Endothelial cell of umbilical vein (primary cell): ENCODE results near the gene RMI2. TPM values are rescaled to one million over a fixed set of nuclear protein-coding genes. Genes with fewer than 3 reads are reported as not detected.

ENCODE experiments used
- BruUV-seq: library from RNA; stranded (reverse); fragments of 400-500 nt; replicated peaks from 2 replicates; lab custom pipeline; 2021; lab: Mats Ljungman, UMichigan
- CTCF ChIA-PET: fragments of 300-600, 350-600 bp; sonication (Branson Sonifier 250); formaldehyde crosslinking; loops from one replicate; lab custom pipeline; 2021; ENCODE audit warnings: antibody characterized with exemption, inconsistent platforms; lab: Charles Lee
- POLR2A ChIA-PET: fragments of 300-600, 350-600 bp; sonication (Branson Sonifier 250); formaldehyde crosslinking; loops from one replicate; lab custom pipeline; 2021; ENCODE audit warnings: antibody characterized with exemption, inconsistent platforms; lab: Charles Lee
- DNase-seq: peaks from one replicate; pipeline ENCODE4 v3.0.0-alpha.2; 2011; ENCODE audit warnings: low read depth, low spot score
- FAIRE-seq: peaks from 2 replicates; lab custom pipeline; 2011; peaks lifted over from hg19 to GRCh38; lab: Jason Lieb, UNC
- H2AFZ ChIP-seq: 2 replicates; pipeline ENCODE4 v1.6.0; 2012; ENCODE audit warnings: low read depth, low read length, control low read depth, inconsistent platforms
- H3K27ac ChIP-seq: 2 replicates; pipeline ENCODE4 v1.5.1; 2011; ENCODE audit warnings: low read depth, mild to moderate bottlenecking, control low read depth, low read length, moderate library complexity; ENCODE audit not compliant: insufficient read depth
- H3K27me3 ChIP-seq, 2 experiments: 2 replicates each; pipeline versions ENCODE4 v1.6.0 to v1.6.1; 2011; ENCODE audit warnings: low read length in 2 of 2, mixed read lengths in 1 of 2; ENCODE audit not compliant: control insufficient read depth in 2 of 2, insufficient read depth in 2 of 2
- H3K36me3 ChIP-seq, 2 experiments: 2 replicates in 1 of 2; 3 replicates in 1 of 2; pipeline ENCODE4 v1.5.1; 2011; ENCODE audit warnings: low read length in 2 of 2, mild to moderate bottlenecking in 1 of 2, moderate library complexity in 1 of 2; ENCODE audit not compliant: control insufficient read depth in 2 of 2, insufficient read depth in 2 of 2; ENCODE audit errors: extremely low read depth in 1 of 2
- H3K4me1 ChIP-seq: 3 replicates; pipeline ENCODE4 v1.5.1; 2011; ENCODE audit warnings: mild to moderate bottlenecking, low read length; ENCODE audit not compliant: control insufficient read depth, insufficient read depth; ENCODE audit errors: extremely low read depth
- H3K4me2 ChIP-seq: 2 replicates; pipeline ENCODE4 v1.6.1; 2011; ENCODE audit warnings: low read length, control low read depth, mixed read lengths; ENCODE audit not compliant: insufficient read depth
- H3K4me3 ChIP-seq, 3 experiments: fragments of 200-600 bp in 1 of 3; sonication (generic), shearing (Covaris generic) in 1 of 3; replicated peaks in 1 of 3; 2 replicates each; pipeline ENCODE4 v1.5.1; 2011 to 2016; ENCODE audit warnings: control low read depth in 3 of 3, low read length in 3 of 3, mild to moderate bottlenecking in 2 of 3, inconsistent platforms in 1 of 3, low read depth in 1 of 3, moderate library complexity in 1 of 3; ENCODE audit not compliant: insufficient read depth in 1 of 3
- H3K79me2 ChIP-seq: 2 replicates; pipeline ENCODE4 v1.6.0; 2012; ENCODE audit warnings: low read length, inconsistent platforms; ENCODE audit not compliant: control insufficient read depth, insufficient read depth
- H3K9ac ChIP-seq: replicated peaks from 2 replicates; pipeline ENCODE3; 2011; ENCODE audit warnings: low read length, control low read depth; ENCODE audit not compliant: insufficient read depth; ENCODE audit errors: extremely low read depth
- H3K9me1 ChIP-seq: replicated peaks from 3 replicates; pipeline ENCODE4 v1.6.0; 2011; ENCODE audit warnings: mild to moderate bottlenecking, low read length; ENCODE audit not compliant: control insufficient read depth, insufficient read depth; ENCODE audit errors: extremely low read depth
- H3K9me3 ChIP-seq: replicated peaks from 2 replicates; pipeline ENCODE4 v1.5.1; 2012; ENCODE audit warnings: low read length, inconsistent platforms; ENCODE audit not compliant: control insufficient read depth, insufficient read depth
- H4K20me1 ChIP-seq: replicated peaks from 2 replicates; pipeline ENCODE3; 2011; ENCODE audit warnings: mild to moderate bottlenecking, low read length; ENCODE audit not compliant: control insufficient read depth, insufficient read depth; ENCODE audit errors: extremely low read depth
- EZH2 ChIP-seq: IDR thresholded peaks from 2 replicates; pipeline ENCODE4 v1.6.1; 2012; ENCODE audit warnings: borderline replicate concordance, low read depth, mild to moderate bottlenecking, moderate library complexity, low read length, inconsistent platforms; ENCODE audit not compliant: severe bottlenecking
- FOS ChIP-seq: IDR thresholded peaks from 2 replicates; pipeline ENCODE4 v1.6.1; 2011; ENCODE audit warnings: mild to moderate bottlenecking, low read length, moderate library complexity, borderline replicate concordance; ENCODE audit not compliant: insufficient read depth
- GATA2 ChIP-seq: IDR thresholded peaks from 2 replicates; pipeline ENCODE4 v1.7.0; 2011; ENCODE audit warnings: low read depth, mild to moderate bottlenecking, moderate library complexity, mixed read lengths, low read length; ENCODE audit not compliant: insufficient read length, insufficient read depth
- JUN ChIP-seq: IDR thresholded peaks from 2 replicates; pipeline ENCODE4 v1.6.1; 2011; ENCODE audit warnings: borderline replicate concordance, low read depth; ENCODE audit not compliant: insufficient read length, insufficient read depth
- MYC ChIP-seq: IDR thresholded peaks from one replicate; pipeline ENCODE4 v1.6.1; 2011; ENCODE audit warnings: mild to moderate bottlenecking, low read depth, low read length
- POLR2A ChIP-seq: IDR thresholded peaks from 2 replicates; pipeline ENCODE4 v1.6.1; 2012; ENCODE audit warnings: low read depth, mild to moderate bottlenecking, control low read depth, low read length
- POLR2AphosphoS5 ChIP-seq: IDR thresholded peaks from 2 replicates; pipeline ENCODE4 v1.6.1; 2012; ENCODE audit warnings: low read depth, mild to moderate bottlenecking, control low read depth, low read length, moderate library complexity; ENCODE audit not compliant: insufficient read depth
- dilution Hi-C: fragments of 300-500 bp; cut with MboI; formaldehyde crosslinking; loops from one replicate; pipeline ENCODE4 v1.15.0; 2019; ENCODE audit warnings: low sequenced_read_pairs; ENCODE audit not compliant: extremely low pct_ligation_motif_present
- intact Hi-C: fragments of 100-400 bp; cut with micrococcal nuclease; formaldehyde crosslinking; loops from one replicate; pipeline ENCODE4 v1.10.0; 2022
- polyA plus RNA-seq, 4 experiments: library from polyadenylated mRNA; depleted of rRNA in 3 of 4; stranded (reverse) in 3 of 4; unstranded in 1 of 4; fragments of >200 nt; gene quantifications; 2 replicates each; pipeline versions ENCODE4 v1.2.1 to v1.2.3, GENCODE V29; 2011 to 2012; ENCODE audit warnings: missing spikeins in 1 of 4
- total RNA-seq: library from RNA; stranded (reverse); gene quantifications from 2 replicates; pipeline ENCODE4 v1.2.3, GENCODE V29; 2021
- TF ChIP-seq, protein P1 (sequence below), 2 donors: IDR thresholded peaks; 1 replicate in 1 of 2; 2 replicates in 1 of 2; pipeline ENCODE4 v1.5.1; 2011; ENCODE audit warnings: low read length in 2 of 2, mild to moderate bottlenecking in 2 of 2, moderate library complexity in 2 of 2, control low read depth in 1 of 2, inconsistent platforms in 1 of 2, low read depth in 1 of 2; ENCODE audit not compliant: insufficient read depth in 1 of 2; ENCODE audit errors: extremely low read depth in 1 of 2
- TF ChIP-seq, protein P2 (sequence below): IDR thresholded peaks from 2 replicates; pipeline ENCODE4 v1.6.1; 2011; ENCODE audit not compliant: insufficient read depth, insufficient read length

The RMI2 gene
- total and polyA plus RNA-seq, 2 donors (not counting 3 experiments of a cell fraction or from before 2014, with no cell fraction given) = 5.3 to 7.7 TPM

DNA sequence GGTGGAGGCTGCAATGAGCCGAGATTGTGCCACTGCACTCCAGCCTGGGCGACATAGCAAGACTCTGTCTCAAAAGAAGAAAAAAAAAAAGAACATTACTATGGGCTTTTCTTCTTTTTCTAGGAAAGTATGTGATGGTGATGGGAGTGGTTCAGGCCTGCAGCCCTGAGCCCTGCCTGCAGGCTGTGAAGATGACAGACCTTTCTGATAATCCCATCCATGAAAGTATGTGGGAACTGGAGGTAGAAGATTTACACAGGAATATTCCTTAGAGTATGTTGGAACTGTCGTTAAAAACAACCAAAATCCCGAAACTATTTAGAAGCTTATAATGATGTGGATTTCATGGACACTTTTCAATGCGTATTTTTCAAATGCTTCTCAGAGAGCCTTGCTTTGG is 5.3 kb downstream of the RMI2 start:
- POLR2A ChIA-PET = no interaction called here
- intact Hi-C loops = no loop called here
- no peak for FAIRE-seq

More for the DNA sequence above, 5.3 kb downstream of the RMI2 start:
- Histone ChIP-seq H3K27ac (no peak overlapping the region), H2AFZ (no peak overlapping the region), H3K9ac (no peak overlapping the region), H3K27me3 (no peaks in the 10 kb centered on the region), H3K4me2 (no peak overlapping the region), H3K9me1 (no peaks in the 10 kb centered on the region), H3K4me1 (peaks cover 5% of the 10 kb centered on the region), H3K4me3 (no peak overlapping the region), H3K9me3 (no peaks in the 10 kb centered on the region), H3K79me2 (no peaks in the 10 kb centered on the region), H4K20me1 (no peaks in the 10 kb centered on the region), H3K36me3 (no peaks in the 10 kb centered on the region)
- dilution Hi-C loops = no loop called here
- CTCF ChIA-PET = interaction anchor here (1.2 to 1.3 kb wide), 2 partner anchors 10 to 93 kb away, joined by 3 to 6 read pairs; no protein-coding TSS in a partner anchor
- TF ChIP-seq, protein P1, sequence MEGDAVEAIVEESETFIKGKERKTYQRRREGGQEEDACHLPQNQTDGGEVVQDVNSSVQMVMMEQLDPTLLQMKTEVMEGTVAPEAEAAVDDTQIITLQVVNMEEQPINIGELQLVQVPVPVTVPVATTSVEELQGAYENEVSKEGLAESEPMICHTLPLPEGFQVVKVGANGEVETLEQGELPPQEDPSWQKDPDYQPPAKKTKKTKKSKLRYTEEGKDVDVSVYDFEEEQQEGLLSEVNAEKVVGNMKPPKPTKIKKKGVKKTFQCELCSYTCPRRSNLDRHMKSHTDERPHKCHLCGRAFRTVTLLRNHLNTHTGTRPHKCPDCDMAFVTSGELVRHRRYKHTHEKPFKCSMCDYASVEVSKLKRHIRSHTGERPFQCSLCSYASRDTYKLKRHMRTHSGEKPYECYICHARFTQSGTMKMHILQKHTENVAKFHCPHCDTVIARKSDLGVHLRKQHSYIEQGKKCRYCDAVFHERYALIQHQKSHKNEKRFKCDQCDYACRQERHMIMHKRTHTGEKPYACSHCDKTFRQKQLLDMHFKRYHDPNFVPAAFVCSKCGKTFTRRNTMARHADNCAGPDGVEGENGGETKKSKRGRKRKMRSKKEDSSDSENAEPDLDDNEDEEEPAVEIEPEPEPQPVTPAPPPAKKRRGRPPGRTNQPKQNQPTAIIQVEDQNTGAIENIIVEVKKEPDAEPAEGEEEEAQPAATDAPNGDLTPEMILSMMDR (IDR thresholded peaks at IDR 0.05; ENCODE audit: extremely low read depth in 1 of 2, insufficient read depth in 1 of 2, low read depth in 1 of 2, low read length in 2 of 2) = no peak
- TF ChIP-seq FOS (no peak), EZH2 (no peak), GATA2 (no peak), MYC (no peak), POLR2A (no peak), POLR2AphosphoS5 (no peak), JUN (no peak)
- TF ChIP-seq, protein P2, sequence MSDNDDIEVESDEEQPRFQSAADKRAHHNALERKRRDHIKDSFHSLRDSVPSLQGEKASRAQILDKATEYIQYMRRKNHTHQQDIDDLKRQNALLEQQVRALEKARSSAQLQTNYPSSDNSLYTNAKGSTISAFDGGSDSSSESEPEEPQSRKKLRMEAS = no peak
- no peak for DNase-seq
- no TSS peak for BruUV-seq
